PC-3 (cell line): Measurements from ENCODE around the gene MRPL27. TPM values are rescaled to one million over a fixed set of nuclear protein-coding genes. Genes with fewer than 3 reads are reported as not detected.

Source experiments
- ATAC-seq: fragments of 200-7000 bp; cut with Tn5 transposase; 2 replicates; pipeline ENCODE4 v1.9.1; 2020; ENCODE audit warnings: mild to moderate bottlenecking, moderate library complexity
- BruUV-seq: library from RNA; stranded (reverse); fragments of 400-500 nt; replicated peaks from 2 replicates; lab custom pipeline; 2021; lab: Mats Ljungman, UMichigan
- CTCF ChIA-PET: fragments of 300-600 bp; sonication (Branson Sonifier 250); formaldehyde crosslinking; loops from one replicate; lab custom pipeline; 2022; ENCODE audit warnings: antibody characterized with exemption; lab: Charles Lee
- POLR2A ChIA-PET: fragments of 300-600 bp; sonication (Branson Sonifier 250); formaldehyde crosslinking; loops from one replicate; lab custom pipeline; 2022; ENCODE audit warnings: antibody characterized with exemption; ENCODE audit not compliant: unreplicated experiment; lab: Charles Lee
- DNase-seq: peaks from one replicate; pipeline ENCODE4 v3.0.0-alpha.2; 2015
- H2AFZ ChIP-seq: fragments of 300-600 bp; sonication (generic); 2 replicates; pipeline ENCODE4 v1.6.0; 2016; ENCODE audit warnings: antibody characterized with exemption, low read length
- H3F3A ChIP-seq: fragments of 300-600 bp; sonication (generic); one replicate; pipeline ENCODE4 v1.6.0; 2017; ENCODE audit warnings: antibody characterized with exemption, low read length, control low read depth, mild to moderate bottlenecking; ENCODE audit not compliant: unreplicated experiment
- H3K27ac ChIP-seq: fragments of 300-600 bp; sonication (generic); 2 replicates; pipeline ENCODE4 v1.5.1; 2016; ENCODE audit warnings: mild to moderate bottlenecking, low read length
- H3K27me3 ChIP-seq: fragments of 300-600 bp; sonication (generic); 2 replicates; pipeline ENCODE4 v1.6.1; 2016; ENCODE audit warnings: low read length, mixed read lengths
- H3K36me3 ChIP-seq: fragments of 300-600 bp; sonication (generic); 2 replicates; pipeline ENCODE4 v1.6.1; 2016; ENCODE audit warnings: low read depth, mixed run types, low read length, mixed read lengths
- H3K4me1 ChIP-seq: fragments of 300-600 bp; sonication (generic); 2 replicates; pipeline ENCODE4 v1.5.1; 2016; ENCODE audit warnings: low read length; ENCODE audit not compliant: insufficient read depth
- H3K4me2 ChIP-seq: fragments of 300-600 bp; sonication (generic); 2 replicates; pipeline ENCODE4 v1.6.0; 2016; ENCODE audit warnings: low read length
- H3K4me3 ChIP-seq: fragments of 300-600 bp; sonication (generic); 2 replicates; pipeline ENCODE4 v1.5.1; 2016; ENCODE audit warnings: mild to moderate bottlenecking, low read length, mixed read lengths
- H3K79me2 ChIP-seq: fragments of 300-600 bp; sonication (generic); 2 replicates; pipeline ENCODE4 v1.6.1; 2017; ENCODE audit warnings: low read length, mixed read lengths
- H3K9ac ChIP-seq: fragments of 300-600 bp; sonication (generic); 2 replicates; pipeline ENCODE4 v1.6.0; 2016; ENCODE audit warnings: mild to moderate bottlenecking, low read length
- H3K9me2 ChIP-seq: fragments of 300-600 bp; sonication (generic); replicated peaks from 2 replicates; pipeline ENCODE4 v1.6.1; 2016; ENCODE audit warnings: mixed run types, low read length, mixed read lengths
- H3K9me3 ChIP-seq: fragments of 300-600 bp; sonication (generic); 2 replicates; pipeline ENCODE4 v1.6.1; 2016; ENCODE audit warnings: low read length, mixed read lengths
- H4K20me1 ChIP-seq: fragments of 300-600 bp; sonication (generic); 2 replicates; pipeline ENCODE4 v1.6.1; 2016; ENCODE audit warnings: low read length, mixed read lengths
- CTCF ChIP-seq: fragments of 300-600 bp; sonication (generic); conservative IDR thresholded peaks from 2 replicates; pipeline ENCODE4 v1.5.1; 2017; ENCODE audit warnings: antibody characterized with exemption, low read depth, mild to moderate bottlenecking, low read length
- EZH2 ChIP-seq: fragments of 300-600 bp; sonication (generic); IDR thresholded peaks from one replicate; pipeline ENCODE4 v1.6.1; 2017; ENCODE audit warnings: antibody characterized with exemption, mild to moderate bottlenecking, low read length; ENCODE audit not compliant: unreplicated experiment
- EZH2phosphoT487 ChIP-seq: fragments of 300-600 bp; sonication (generic); IDR thresholded peaks from 2 replicates; pipeline ENCODE4 v1.6.1; 2018; ENCODE audit warnings: mild to moderate bottlenecking, antibody characterized with exemption, low read length, borderline replicate concordance
- intact Hi-C: fragments of 100-400 bp; cut with micrococcal nuclease; formaldehyde crosslinking; loops from 2 replicates; pipeline ENCODE4 v1.9.0; 2023
- total RNA-seq: library from RNA; depleted of rRNA; stranded (reverse); fragments of >200 nt; gene quantifications from 2 replicates; pipeline ENCODE4 v1.2.3, GENCODE V29; 2014

Gene MRPL27
- total RNA-seq, 1 experiment from 2014 or later = 168 TPM

DNA sequence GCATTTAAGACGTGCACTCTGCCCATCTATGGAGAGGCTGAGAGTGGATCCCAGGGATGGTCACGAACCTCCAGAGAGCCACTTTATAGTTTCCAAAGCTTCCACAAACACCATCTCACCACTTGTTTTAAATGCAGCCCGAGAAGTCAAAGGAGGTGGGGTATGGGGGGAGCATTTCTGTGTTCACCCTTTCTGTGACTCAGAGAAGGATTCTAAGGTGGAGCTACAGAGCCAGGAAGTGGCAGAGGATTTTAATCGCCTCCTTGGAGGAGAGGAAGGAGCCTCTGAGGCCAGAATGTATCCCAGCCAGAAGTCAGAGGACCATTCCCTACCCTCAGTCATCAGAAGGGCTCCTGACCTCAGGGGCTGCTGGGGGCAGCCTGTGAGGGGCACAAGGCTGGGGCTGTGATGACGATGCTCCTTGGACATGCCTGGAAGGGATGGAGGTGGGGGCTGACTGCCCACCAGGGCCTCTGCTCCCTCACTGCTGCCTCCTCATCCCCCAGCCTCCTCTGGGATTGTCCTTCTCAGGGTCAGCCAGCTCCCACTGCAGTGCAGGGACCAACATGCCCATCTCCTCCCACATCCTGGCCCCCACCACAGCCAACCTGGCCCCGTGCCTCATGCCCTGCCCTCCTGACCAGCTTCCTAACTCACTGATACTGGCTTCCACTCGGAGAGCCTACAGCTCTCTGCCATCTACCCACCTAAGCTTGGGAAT lies 24.3 kb downstream of the MRPL27 start:
- POLR2A ChIA-PET = no interaction called here
- H3F3A ChIP-seq = no peaks in the 10 kb centered on the region

GRCh38 chr17:50347894-50348291 lies 25.1 kb downstream of the MRPL27 start:
- H4K20me1 ChIP-seq = no peaks in the 10 kb centered on the region; the same call in 1 of the 2 replicates
- CTCF ChIA-PET = no interaction called here

More for the DNA sequence above, 24.3 kb downstream of the MRPL27 start:
- H3K27me3 ChIP-seq = no peaks in the 10 kb centered on the region
- TF ChIP-seq CTCF (no peak), EZH2 (no peak), EZH2phosphoT487 (no peak)
- no peaks in the 10 kb centered on the region for H3K9me3 ChIP-seq
- no peak overlapping the region for H3K27ac ChIP-seq
- peaks cover 30% of the 10 kb centered on the region for H3K79me2 ChIP-seq
- CTCF ChIA-PET = no interaction called here
- DNase-seq = peak; percentile 53
- peaks cover 26% of the 10 kb centered on the region for H3K4me1 ChIP-seq
- no peaks in the 10 kb centered on the region; the same call in 1 of the 2 replicates for H4K20me1 ChIP-seq
- intact Hi-C loops = no loop called here
- no peak overlapping the region for H3K4me3 ChIP-seq
- BruUV-seq = no TSS peak
- no peaks in the 10 kb centered on the region for H3K9me2 ChIP-seq
- no peak overlapping the region for H3K9ac ChIP-seq
- no peak overlapping the region for H2AFZ ChIP-seq
- peak; percentile 37 for ATAC-seq
- H3K36me3 ChIP-seq = no peaks in the 10 kb centered on the region
- peak overlapping the region; percentile 95; the same call in 1 of the 2 replicates for H3K4me2 ChIP-seq

More at GRCh38 chr17:50347894-50348291, 25.1 kb downstream of the MRPL27 start:
- intact Hi-C loops = no loop called here
- BruUV-seq = no TSS peak
- H3K79me2 ChIP-seq = peaks cover 30% of the 10 kb centered on the region
- no peaks in the 10 kb centered on the region for H3F3A ChIP-seq
- POLR2A ChIA-PET = interaction anchor here (0.6 kb wide), 1 partner anchor 11 kb away, joined by 4 read pairs; no protein-coding TSS in a partner anchor
- H3K4me1 ChIP-seq = peaks cover 26% of the 10 kb centered on the region
- no peaks in the 10 kb centered on the region for H3K27me3 ChIP-seq
- ATAC-seq = no peak
- H3K9me3 ChIP-seq = no peaks in the 10 kb centered on the region
- peak overlapping the region; percentile 95; the same call in 1 of the 2 replicates for H3K4me2 ChIP-seq
- H3K4me3 ChIP-seq = no peak overlapping the region
- no peak overlapping the region for H3K9ac ChIP-seq
- TF ChIP-seq EZH2phosphoT487 (no peak), CTCF (no peak), EZH2 (no peak)
- no peaks in the 10 kb centered on the region for H3K9me2 ChIP-seq
- H3K36me3 ChIP-seq = no peaks in the 10 kb centered on the region
- H2AFZ ChIP-seq = no peak overlapping the region
- H3K27ac ChIP-seq = no peak overlapping the region
- no peak for DNase-seq
